Activated CD4-positive, alpha-beta T cell treated with anti-CD3 and anti-CD28 coated beads, Interleukin-2, amount 10 ng/mL, durations not matched to agents 7 days and 5 days (primary cell): ENCODE results near the gene RERE. TPM values are rescaled to one million over a fixed set of nuclear protein-coding genes. Genes with fewer than 3 reads are reported as not detected.

Source experiments
- CTCF ChIA-PET: fragments of 350-600 bp; sonication (Branson Sonifier 250); formaldehyde crosslinking; loops from one replicate; lab custom pipeline; 2021; ENCODE audit warnings: antibody characterized with exemption; lab: Charles Lee
- POLR2A ChIA-PET: fragments of 350-600 bp; sonication (Branson Sonifier 250); formaldehyde crosslinking; loops from one replicate; lab custom pipeline; 2021; ENCODE audit warnings: antibody characterized with exemption; lab: Charles Lee
- DNase-seq: peaks from one replicate; pipeline ENCODE4 v3.0.0-alpha.2; 2020
- H3K27ac Mint-ChIP-seq: one replicate; pipeline ENCODE4 v1.8.0; 2021; ENCODE audit warnings: mild to moderate bottlenecking, moderate library complexity, mixed read lengths
- H3K27me3 Mint-ChIP-seq: one replicate; pipeline ENCODE4 v1.8.0; 2021; ENCODE audit warnings: mixed read lengths
- H3K36me3 Mint-ChIP-seq: one replicate; pipeline ENCODE4 v1.8.0; 2021; ENCODE audit warnings: low read depth, mixed read lengths
- H3K4me1 Mint-ChIP-seq: one replicate; pipeline ENCODE4 v1.8.0; 2021; ENCODE audit warnings: mixed read lengths
- H3K4me3 Mint-ChIP-seq: one replicate; pipeline ENCODE4 v1.8.0; 2021; ENCODE audit warnings: mild to moderate bottlenecking, moderate library complexity, mixed read lengths
- H3K9me3 Mint-ChIP-seq: one replicate; pipeline ENCODE4 v1.8.0; 2021; ENCODE audit warnings: mixed read lengths
- microRNA-seq: library from miRNA; unstranded; fragments of <30 nt; microRNA quantifications from one replicate; pipeline ENCODE4 v1.2.0, GENCODE V29; 2021; ENCODE audit warnings: borderline microRNAs expressed, borderline replicate concordance
- total RNA-seq, 2 experiments: library from RNA; stranded (reverse); gene quantifications; one replicate each; pipeline ENCODE4 v1.2.3, GENCODE V29; 2021

RERE gene
- total RNA-seq, 2 experiments from 2014 or later = 68.5 to 68.7 TPM

DNA sequence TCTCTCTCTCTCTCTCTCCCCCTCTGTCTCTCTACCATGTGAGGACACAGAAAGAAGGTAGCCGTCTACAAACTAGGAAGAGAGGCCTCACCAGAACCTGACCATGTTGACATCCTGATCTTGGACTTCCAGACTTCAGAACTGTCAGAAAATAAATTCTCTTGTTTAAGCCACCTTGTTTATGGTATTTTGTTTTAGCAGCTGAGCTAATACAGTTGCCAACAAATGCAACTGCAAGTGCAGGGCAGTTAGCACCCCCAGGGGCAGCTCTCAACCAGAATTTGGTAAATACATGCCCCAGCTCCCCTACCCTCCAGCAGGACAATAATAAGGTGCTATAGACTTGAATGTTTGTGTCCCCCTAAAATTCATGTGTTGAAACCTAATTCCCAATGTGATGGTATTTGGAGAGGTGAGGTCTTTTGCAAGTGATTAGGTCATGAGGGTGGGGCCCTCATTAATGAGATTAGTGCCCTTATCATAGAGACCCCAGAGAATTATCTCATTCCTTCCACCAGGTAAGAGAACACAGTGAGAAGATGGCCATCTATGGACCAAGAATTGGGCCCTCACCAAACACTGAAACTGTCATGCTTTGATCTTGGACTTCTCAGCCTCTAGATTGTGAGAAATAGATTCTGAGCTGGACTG, 506.2 kb downstream of the RERE start:
- POLR2A ChIA-PET = no interaction called here
- Mint-ChIP-seq H3K36me3 (no peaks in the 10 kb centered on the region), H3K27me3 (peaks cover 10% of the 10 kb centered on the region), H3K4me3 (no peak overlapping the region), H3K9me3 (no peaks in the 10 kb centered on the region), H3K4me1 (peaks cover 11% of the 10 kb centered on the region), H3K27ac (no peak overlapping the region)
- CTCF ChIA-PET = interaction anchor here (0.6 to 1.4 kb wide), 6 partner anchors 8 to 541 kb away, joined by 3 to 5 read pairs (median 3); no protein-coding TSS in a partner anchor
- no peak for DNase-seq

DNA sequence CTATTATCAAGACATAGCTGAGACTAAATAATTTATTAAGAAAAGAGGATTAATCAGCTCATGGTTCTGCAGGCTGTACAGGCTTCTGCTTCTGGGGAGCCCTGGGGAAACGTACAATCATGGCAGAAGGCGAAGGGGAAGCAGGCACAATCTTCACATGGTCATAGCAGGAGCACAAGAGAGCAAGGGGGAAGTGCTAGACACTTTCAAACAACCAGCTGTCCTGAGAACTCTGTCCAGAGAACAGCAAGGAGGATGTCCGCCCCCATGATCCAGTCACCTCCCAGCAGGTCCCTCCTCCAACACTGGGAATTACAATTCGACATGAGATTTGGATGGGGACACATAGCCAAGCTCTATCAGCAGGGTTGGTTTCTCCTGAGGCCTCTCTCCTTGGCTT, 509.8 kb downstream of the RERE start:
- H3K27me3 Mint-ChIP-seq = no peaks in the 10 kb centered on the region
- H3K27ac Mint-ChIP-seq = no peak overlapping the region
- no peak overlapping the region for H3K4me3 Mint-ChIP-seq
- no peaks in the 10 kb centered on the region for H3K9me3 Mint-ChIP-seq
- H3K4me1 Mint-ChIP-seq = no peaks in the 10 kb centered on the region
- no peak for DNase-seq
- H3K36me3 Mint-ChIP-seq = no peaks in the 10 kb centered on the region
- CTCF ChIA-PET = interaction anchor here (0.6 to 1.7 kb wide), 2 partner anchors 11 to 639 kb away, joined by 3 to 5 read pairs; partner anchors contain the start of gene SLC45A1
- POLR2A ChIA-PET = no interaction called here

DNA sequence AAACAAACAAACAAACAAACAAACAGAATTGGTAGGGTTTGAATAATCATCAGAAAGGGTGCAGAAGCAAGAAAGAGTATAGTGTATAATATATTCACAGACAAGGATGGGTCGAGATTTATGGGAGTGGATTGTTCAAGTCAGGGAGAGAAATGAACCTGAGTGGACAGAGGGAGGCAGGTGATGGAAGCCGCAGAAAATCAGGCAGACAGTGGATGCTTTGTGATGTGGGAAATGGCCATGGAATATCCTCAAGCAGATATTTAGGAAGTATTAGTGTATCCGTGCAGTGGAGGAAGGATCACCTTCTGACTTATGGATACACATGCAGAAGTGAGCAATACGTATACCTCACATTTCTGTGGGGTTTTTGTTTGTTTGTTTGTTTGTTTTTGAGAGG, 513.6 kb downstream of the RERE start:
- no peaks in the 10 kb centered on the region for H3K9me3 Mint-ChIP-seq
- DNase-seq = no peak
- CTCF ChIA-PET = interaction anchor here (1.2 kb wide), 1 partner anchor 321 kb away, joined by 4 read pairs; no protein-coding TSS in a partner anchor
- peaks cover 2% of the 10 kb centered on the region for H3K27me3 Mint-ChIP-seq
- POLR2A ChIA-PET = no interaction called here
- H3K4me3 Mint-ChIP-seq = no peak overlapping the region
- H3K36me3 Mint-ChIP-seq = no peaks in the 10 kb centered on the region
- H3K27ac Mint-ChIP-seq = no peak overlapping the region
- H3K4me1 Mint-ChIP-seq = no peaks in the 10 kb centered on the region

DNA sequence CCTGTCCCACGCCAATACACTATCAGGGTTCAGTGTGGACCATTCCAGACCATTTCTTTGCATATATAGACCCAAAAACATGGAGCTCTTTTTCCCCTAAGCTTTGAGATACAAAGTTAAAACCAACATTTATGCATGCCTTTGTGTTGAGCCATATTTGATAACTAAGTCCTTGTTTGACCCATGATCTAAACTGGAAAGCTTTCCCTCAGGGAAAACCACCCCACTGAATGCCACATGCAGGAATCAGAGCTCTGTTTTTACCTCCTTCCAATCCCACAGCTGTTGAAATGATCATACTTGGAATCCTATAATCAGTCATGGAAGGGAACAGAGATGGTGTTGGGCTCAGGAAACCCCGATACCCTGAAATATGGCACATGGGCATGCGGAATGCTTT, 514.3 kb downstream of the RERE start:
- ChIA-PET POLR2A (no interaction called here), CTCF (interaction anchor here (1.2 to 2.7 kb wide), 4 partner anchors 8 to 320 kb away, joined by 4 to 16 read pairs (median 4); no protein-coding TSS in a partner anchor)

More for the DNA sequence above, 514.3 kb downstream of the RERE start:
- peaks cover 2% of the 10 kb centered on the region for H3K27me3 Mint-ChIP-seq
- no peaks in the 10 kb centered on the region for H3K36me3 Mint-ChIP-seq
- H3K9me3 Mint-ChIP-seq = no peaks in the 10 kb centered on the region
- H3K27ac Mint-ChIP-seq = no peak overlapping the region
- no peaks in the 10 kb centered on the region for H3K4me1 Mint-ChIP-seq
- DNase-seq = no peak
- H3K4me3 Mint-ChIP-seq = no peak overlapping the region

Small RNA genes within 50 kb of the gene (microRNA-seq; reads per million reads assigned to microRNA genes)
- not detected for gene MIR6728

Other genes with a start within 250 kb of the RERE start
- 1,000 to 10,000 TPM; 1,608 to 1,874 TPM for gene ENO1, start 61.0 kb upstream of the RERE start, total RNA-seq
- under 1 TPM; 0.25 to 0.31 TPM for gene CA6, start 128.2 kb upstream of the RERE start, total RNA-seq
- not detected for gene SLC2A7, start 208.8 kb upstream of the RERE start, total RNA-seq